DMS53 (cell line): Measurements from ENCODE around the gene ATCAY.

Experiments used
- DNase-seq: peaks from one replicate; lab custom pipeline; 2025; lab: John Stamatoyannopoulos, UW

ATCAY gene

GRCh38 chr19:3880471-3881271 is at the start of gene ATCAY:
Gene ATCAY, plus strand, starts transcription at chr19:3880685. Its CDS starts 5,083 bp downstream, at chr19:3885768.
- peak; percentile 27 for DNase-seq

- DNase-seq, result no peak
Measured at GRCh38 chr19:3831601-3832000, 48.9 kb upstream of the ATCAY start.

DNA sequence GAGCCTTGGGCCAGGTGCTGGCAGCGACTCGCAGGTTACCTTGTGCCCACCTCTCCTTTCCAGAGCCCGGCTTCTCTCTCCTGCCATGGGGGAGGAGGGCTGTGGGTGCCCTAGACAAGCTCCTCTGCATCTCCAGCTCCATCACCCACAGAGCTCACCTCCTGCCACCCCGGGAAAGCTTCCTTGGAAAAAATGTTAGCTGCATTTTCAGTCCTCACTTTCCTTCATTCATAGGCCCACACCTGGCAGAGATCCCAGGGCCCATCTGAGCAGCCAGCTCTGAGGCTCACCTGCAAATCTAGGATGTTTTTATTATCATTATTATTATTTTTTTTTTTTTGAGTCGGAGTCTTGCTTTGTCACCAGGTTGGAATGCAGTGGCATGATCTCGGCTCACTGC is 48.5 kb upstream of the ATCAY start:
- DNase-seq, result no peak

- no peak for DNase-seq
Measured at GRCh38 chr19:3833578-3834348, 46.7 kb upstream of the ATCAY start.

DNA sequence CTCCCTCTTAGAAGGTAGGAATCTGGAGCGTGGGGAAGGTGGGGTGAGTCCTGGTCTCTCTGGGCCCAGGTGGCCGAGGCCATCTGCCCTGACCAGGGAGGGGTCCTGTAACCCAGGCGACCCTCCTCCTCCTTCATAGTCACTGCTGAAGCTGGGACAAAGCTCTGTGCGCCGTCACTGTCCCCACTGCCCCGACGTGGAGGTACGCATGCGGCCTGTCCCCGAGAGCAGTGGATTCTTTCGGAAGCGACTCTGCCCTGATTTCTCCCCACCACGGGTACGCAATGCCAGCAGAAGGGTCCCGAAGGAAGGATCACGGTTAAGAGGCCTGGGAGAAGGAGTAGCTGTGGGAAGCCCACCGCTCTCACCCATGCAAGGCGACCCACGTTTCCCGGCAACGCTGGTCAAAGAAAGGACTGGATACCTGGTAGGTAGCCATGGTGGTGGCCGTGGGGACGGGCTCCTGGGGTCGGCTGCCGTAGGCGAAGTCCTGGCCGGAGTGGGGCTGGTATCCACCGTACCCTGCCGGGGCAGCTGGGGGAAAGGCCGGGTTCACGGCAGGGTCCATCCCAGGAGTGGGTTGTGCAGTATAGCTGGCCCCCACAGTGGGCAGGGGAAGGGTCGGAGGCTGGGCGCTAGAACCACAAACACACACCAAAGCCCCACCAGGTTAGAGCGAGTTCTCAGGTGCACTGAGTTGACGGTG is 46.0 kb upstream of the ATCAY start:
- no peak for DNase-seq

DNA sequence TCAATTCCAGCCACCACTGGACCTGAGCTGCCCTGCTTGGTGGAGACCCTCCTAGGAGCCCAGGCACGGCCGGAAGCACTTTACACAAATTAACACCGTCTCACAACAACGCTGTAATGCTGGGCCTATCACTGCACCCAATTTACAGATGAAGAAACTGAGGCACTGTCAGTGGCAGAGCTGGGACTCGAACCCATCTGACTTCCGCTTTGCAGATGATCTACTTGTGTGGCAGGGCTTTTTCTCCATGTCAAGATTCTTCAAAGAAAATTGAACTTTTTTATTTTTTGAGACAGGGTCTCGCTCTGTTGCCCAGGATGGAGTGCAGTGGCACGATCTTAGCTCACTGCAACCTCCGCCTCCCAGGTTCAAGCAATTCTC is 45.4 kb upstream of the ATCAY start:
- DNase-seq, result no peak

DNA sequence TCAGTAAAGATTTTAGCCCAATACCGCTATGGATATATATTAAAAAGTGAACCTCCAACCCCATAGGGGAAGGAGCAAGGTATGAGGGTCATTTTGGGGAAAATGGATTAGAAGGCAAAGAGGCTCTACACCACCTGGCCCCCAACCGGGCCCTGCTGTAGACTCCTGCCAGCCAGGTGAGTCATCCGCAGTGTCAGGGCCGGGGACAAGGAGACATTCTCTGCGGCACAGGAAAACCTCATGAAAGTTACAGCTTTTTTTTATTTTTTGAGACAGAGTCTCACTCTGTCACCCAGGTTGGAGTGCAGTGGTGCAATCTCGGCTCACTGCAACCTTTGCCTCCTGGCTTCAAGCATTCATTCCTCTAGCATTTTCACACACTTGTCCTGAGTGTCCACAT is 43.6 kb upstream of the ATCAY start:
- DNase-seq, result no peak

DNA sequence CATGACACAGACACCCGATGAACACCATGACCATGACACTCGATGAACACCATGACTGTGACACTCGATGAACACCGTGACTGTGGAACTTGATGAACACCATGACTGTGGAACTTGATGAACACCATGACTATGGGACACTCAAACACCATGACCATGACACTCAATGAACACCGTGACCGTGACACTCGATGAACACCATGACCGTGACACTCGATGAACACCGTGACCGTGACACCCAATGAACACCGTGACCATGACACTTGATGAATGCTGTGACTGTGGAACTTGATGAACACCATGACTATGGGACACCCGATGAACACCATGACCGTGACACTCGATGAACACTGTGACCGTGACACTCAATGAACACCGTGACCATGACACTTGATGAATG is 43.2 kb upstream of the ATCAY start:
- no peak for DNase-seq

GRCh38 chr19:3837922-3838321 is 42.6 kb upstream of the ATCAY start:
- DNase-seq, result no peak

DNA sequence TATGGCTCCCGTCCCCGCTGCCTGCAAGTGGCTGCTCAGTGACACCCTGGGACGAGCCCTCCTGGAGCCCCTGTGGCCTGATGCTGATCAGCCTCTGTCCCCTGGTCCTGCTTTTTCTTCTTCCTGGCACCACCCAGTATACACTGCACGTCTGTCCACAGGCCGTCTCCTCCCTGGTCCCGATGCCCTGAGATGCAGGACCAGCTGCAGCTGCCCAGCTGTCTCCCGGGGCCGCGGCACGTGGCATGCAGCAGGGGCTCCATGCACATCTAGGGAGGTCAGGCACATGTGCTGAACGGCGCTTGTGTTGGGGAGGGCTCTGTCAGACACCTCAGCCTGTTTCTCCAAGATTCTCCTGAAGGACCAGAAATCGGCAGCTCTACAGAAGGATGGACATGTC is 41.8 kb upstream of the ATCAY start:
- DNase-seq, result no peak

DNA sequence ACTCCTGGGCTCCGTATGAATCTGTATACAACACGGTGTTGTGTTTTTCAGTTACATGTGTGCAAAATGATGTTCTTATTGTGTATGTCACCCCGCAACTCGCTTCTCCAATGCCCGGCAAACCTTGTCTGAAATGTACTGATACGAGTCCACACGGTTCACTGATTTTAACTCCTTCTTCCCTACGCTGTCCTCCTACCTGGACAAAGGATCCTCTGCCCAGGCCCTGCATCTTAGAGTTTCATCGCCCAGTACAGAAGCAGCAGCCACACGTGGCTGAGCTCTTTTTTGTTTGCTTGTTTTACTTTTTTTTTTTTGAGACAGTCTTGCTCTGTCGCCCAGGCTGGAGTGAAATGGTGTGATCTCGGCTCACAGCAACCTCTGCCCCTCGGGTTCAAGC is 40.5 kb upstream of the ATCAY start:
- no peak for DNase-seq

GRCh38 chr19:3840804-3841203 is 39.7 kb upstream of the ATCAY start:
- no peak for DNase-seq

DNA sequence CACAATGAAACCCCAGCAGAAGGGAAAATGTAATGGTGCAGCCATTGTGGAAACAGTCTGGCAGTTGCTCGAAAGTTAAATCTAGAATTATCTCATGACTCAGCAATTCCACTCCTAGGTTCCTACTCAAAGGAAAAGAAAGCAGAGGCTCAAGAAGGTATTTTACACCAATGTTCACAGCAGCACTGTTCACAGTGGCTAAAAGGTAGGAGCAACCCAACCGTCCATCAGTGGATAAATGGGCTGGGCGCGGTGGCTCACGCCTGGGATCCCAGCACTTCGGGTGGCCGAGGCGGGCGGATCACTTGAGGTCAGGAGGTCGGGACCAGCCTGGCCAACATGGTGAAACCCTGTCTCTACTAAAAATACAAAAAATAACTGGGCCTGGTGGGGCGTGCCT is 37.5 kb upstream of the ATCAY start:
- DNase-seq, result no peak

GRCh38 chr19:3844596-3844995 is 35.9 kb upstream of the ATCAY start:
- no peak for DNase-seq

DNA sequence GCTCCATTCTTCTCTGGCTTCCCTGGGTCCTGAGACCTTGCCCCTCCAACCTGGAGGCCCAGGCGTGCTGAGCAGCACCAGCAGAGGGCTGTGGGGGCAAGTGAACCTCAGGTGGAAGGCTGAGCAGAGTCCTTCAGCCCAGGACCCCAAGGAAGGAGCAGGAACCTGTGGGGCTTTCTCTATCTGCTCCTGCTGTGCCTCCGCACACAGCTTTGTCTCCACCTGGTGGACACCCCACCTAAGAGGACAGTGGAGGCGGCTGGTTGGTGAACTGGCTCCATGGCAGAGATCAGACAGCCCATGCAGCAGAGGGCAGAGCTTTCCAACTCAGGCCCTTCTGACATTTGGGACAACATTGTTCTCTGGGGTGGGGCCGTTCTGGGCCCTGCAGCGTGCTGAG is 31.4 kb upstream of the ATCAY start:
- peak; percentile 72 for DNase-seq

DNA sequence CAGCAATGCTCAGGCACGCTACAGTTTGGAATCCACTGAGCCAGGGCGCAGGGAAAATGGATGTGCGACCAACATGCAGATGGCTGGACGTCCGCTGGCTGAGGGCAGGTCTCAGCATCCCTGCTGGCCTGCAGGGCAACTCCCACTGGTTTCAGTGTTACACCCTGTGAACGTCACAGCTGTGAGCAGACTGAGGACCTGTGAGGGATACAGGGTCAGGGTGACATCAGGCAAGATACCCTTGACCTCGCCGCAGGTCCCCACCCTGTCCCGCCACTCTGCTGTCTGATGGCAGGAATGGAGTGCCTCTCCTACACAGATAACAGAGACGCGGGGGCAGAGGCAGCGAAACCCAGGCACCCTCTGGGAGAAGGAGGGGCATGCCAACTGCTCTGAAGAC is 30.7 kb upstream of the ATCAY start:
- DNase-seq, result no peak

- no peak for DNase-seq
Measured at GRCh38 chr19:3850320-3850972, 30.0 kb upstream of the ATCAY start.

DNA sequence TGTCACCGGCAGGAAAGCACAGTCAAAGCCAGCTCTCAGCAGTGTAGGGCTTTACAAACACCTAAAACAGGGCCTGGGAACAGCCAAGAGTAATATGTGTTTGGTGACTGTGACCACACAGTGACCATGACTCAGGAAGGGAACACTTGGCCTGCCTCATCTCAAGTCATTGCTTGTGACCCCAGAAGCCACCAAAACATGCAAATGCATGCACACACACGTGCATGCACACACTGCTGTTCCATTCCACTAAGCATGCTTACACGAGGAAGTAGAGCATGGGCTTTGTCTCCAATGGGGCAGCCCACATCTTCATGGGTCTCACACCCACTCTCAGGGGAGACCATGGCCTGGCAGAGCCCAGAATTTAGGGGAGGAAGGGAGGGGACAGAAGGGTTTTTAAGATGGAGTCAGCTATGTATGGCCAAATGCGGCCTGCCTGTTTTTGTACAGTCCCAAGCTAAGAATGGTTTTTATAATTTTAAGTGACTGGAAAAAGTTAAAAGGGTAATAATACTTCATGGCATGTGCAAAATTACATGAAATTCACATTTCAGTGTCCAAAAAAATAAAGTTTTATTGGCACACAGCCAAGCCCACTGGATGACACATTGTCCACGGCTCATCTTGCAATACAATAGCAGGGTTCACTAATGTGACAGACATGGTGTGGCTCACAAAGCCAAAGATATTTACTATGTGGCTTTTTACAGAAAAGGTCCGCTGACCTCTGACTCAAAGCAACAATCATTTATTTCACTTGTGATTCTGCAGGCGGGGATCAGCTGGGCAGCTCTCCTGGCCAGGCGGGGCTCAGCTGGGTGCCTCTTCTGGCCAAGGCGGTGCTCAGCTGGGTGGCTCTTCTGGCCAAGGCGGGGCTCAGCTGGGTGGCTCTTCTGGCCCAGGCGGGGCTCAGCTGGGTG is 29.0 kb upstream of the ATCAY start:
- no peak for DNase-seq

GRCh38 chr19:3852177-3852511 is 28.3 kb upstream of the ATCAY start:
- DNase-seq, result no peak

GRCh38 chr19:3852614-3853254 is 27.8 kb upstream of the ATCAY start:
- DNase-seq, result peak; percentile 76

DNA sequence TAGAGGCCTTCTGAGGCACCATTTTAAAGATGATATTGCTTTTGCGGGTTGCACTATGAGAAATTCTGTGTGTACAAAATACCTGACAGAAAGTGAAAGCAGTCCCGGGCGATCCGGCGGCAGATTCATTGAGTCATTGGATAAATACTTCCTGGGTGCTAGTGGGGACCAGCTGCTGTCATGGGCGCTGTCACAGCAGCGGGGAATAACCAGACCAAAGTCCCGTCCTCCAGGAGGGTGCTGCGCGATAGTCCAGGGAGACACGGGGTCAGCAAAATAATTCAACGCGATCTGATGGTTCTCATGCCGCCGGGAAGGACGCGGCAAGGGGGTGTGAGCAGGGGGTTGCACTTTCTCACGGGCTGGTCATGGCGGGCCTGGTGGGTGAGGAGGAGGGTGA is 25.2 kb upstream of the ATCAY start:
- DNase-seq, result peak; percentile 88
